ENCODE data around the gene KBTBD12.
"Not testable (repeated sequence)": the region's sequence is repeated elsewhere in the genome, so short reads cannot be mapped to it uniquely, and the experiment has no call there.

The KBTBD12 gene, protein sequence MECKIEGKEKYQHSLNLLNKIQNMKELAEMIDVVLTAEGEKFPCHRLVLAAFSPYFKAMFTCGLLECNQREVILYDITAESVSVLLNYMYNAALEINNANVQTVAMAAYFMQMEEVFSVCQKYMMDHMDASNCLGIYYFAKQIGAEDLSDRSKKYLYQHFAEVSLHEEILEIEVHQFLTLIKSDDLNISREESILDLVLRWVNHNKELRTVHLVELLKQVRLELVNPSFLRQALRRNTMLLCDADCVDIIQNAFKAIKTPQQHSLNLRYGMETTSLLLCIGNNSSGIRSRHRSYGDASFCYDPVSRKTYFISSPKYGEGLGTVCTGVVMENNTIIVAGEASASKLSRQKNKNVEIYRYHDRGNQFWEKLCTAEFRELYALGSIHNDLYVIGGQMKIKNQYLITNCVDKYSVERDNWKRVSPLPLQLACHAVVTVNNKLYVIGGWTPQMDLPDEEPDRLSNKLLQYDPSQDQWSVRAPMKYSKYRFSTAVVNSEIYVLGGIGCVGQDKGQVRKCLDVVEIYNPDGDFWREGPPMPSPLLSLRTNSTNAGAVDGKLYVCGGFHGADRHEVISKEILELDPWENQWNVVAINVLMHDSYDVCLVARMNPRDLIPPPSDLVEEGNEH

GRCh38 chr3:127915115-127915936, at the start of gene KBTBD12:
KBTBD12 (plus strand) TSS chr3:127915232; CDS start chr3:127923062, 7,830 bp downstream.
- DNase-seq (ENCODE audit: low read depth, low spot score), result no peak

DNA sequence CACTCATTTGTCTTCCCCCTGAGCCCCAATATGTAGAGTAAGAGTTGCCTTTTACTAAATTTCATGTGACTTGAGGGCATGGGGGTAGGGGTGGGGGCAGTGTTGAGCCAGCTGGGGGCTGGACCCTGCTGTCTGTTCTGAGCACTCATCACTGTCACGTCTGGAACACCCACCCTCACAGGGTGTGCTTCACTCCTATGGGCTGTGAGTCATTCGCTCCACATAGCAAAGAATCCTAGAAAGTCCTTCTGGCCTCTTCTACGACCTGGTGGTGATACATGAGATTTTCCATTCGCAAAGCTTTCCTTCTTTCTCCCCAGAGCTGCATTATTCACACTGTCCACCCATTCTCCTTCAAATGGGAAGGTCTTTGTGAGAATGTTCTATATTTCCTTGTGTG, 49.1 kb upstream of the KBTBD12 start:
- no peak for DNase-seq (ENCODE audit: low read depth, low spot score)

- DNase-seq (ENCODE audit: low read depth, low spot score), result no peak
These were observed 47.6 kb upstream of the KBTBD12 start for GRCh38 chr3:127867412-127867811.

DNA sequence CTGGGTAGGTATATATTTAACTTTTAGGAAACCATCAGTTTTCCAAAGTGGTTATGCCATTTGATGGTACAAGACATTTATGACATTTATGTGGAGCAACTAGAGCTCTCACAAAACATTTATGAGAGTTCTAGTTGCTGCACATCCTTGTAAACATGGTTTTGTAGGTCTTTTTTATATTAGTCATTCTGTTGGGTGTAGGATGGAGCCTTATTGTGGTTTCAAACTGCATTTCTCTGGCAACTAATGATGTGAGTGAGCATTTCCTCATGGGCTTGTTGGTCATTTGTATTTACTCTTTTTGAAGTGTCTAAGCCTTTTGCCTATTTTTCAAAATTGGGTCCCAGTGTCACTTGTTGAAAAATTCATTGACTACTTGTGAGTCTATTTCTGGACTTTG, 47.0 kb upstream of the KBTBD12 start:
- DNase-seq (ENCODE audit: low read depth, low spot score), result no peak

GRCh38 chr3:127870156-127870555, 44.9 kb upstream of the KBTBD12 start:
- no peak for DNase-seq (ENCODE audit: low read depth, low spot score)

DNA sequence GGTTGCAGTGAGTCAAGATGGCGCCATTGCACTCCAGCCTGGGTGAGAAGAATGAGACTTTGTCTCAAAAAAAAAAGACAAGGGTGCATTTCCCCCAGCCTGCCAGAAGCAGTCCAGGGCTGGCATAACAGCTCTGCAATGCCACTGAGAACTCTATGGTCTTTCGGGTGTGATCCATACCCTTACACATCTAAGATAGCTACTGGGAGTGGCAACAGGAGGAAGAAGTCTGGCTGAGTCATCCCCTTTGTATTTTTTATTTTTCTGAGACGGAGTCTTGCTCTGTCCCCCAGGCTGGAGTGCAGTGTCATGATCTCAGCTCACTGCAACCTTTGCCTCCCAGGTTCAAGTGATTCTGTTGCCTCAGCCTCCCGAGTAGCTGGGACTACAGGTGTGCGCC, 40.9 kb upstream of the KBTBD12 start:
- DNase-seq (ENCODE audit: low read depth, low spot score), result not testable (repeated sequence)

DNA sequence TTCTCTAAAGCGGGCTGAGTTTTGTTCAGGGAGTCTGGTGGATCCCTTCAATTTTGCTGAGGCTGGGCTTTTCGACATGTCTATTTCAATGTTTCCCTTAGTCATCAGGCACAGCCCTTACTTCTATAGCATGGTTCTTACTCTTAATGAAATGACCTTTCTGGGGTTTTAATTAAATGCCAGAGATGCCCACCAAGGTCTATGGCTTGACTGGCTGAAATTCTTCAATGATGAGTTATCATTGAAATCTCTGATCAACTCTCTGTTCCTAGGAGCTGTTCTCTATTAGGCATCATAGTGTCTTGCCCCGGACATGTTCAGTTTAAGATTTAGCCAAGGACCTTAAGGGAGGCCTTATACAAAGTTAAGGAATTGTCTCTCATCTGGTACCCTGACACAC, 33.4 kb upstream of the KBTBD12 start:
- DNase-seq (ENCODE audit: low read depth, low spot score), result no peak

DNA sequence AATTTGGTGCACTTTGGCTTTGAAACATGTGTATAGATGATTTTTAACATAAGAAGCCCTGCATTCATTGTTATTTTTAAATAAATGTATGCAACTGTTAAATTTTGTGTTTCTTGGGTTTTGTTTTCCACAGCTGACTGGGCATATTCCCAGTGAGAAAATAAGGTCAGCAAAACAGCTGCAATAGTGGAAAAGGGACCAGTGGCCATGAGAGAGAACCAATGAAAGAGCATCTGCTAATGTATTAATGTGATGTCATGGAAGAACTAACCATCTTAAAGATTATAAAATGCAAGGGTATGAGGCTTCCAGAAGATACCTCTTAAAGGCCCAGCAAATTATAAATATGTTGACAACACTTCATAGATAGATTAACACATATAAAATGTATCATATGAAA, 31.0 kb upstream of the KBTBD12 start:
- DNase-seq (ENCODE audit: low read depth, low spot score), result no peak

DNA sequence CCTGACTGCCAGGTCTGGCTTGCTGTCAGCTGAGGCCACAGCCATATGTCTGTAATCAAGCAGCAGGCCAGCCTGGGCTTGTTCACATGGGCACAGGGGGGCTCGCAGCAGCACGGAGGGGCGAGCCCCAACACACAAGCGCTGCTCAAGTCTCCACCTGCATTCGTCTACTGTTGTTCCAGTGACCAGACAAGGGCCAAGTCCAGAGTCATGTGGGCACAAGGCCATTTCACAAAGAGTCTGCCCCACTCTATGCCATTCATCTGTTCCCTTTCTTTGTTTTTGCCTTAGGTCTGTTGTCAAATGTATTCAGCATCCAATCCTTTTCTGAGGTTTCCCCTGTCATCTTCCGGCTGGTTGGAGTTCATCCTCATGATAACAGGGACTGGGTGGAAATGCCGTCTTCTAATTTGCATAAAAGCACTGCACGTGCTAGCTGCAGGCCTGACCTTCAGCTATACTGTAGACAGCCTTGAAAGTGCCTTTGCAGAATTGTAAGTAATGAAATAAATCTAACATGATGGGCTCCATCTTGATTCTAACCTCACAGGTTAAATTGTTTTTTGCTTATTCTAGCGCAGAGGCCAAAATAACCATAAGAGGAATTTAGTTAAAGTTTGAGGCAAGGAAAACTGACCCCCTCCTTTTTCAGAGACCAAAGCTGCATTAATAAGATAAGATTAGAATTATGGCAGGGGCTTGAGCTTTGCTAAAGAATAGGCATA, 28.6 kb upstream of the KBTBD12 start:
- no peak for DNase-seq (ENCODE audit: low read depth, low spot score)

- no peak for DNase-seq (ENCODE audit: low read depth, low spot score)
These were observed 28.1 kb upstream of the KBTBD12 start for GRCh38 chr3:127886956-127887231.

- DNase-seq (ENCODE audit: low read depth, low spot score), result no peak
These were observed 27.7 kb upstream of the KBTBD12 start for GRCh38 chr3:127887321-127887720.

- no peak for DNase-seq (ENCODE audit: low read depth, low spot score)
These were observed 26.9 kb upstream of the KBTBD12 start for GRCh38 chr3:127888156-127888555.

GRCh38 chr3:127888564-127889107, 26.4 kb upstream of the KBTBD12 start:
- no peak for DNase-seq (ENCODE audit: low read depth, low spot score)

GRCh38 chr3:127889461-127889863, 25.6 kb upstream of the KBTBD12 start:
- DNase-seq (ENCODE audit: low read depth, low spot score), result no peak

DNA sequence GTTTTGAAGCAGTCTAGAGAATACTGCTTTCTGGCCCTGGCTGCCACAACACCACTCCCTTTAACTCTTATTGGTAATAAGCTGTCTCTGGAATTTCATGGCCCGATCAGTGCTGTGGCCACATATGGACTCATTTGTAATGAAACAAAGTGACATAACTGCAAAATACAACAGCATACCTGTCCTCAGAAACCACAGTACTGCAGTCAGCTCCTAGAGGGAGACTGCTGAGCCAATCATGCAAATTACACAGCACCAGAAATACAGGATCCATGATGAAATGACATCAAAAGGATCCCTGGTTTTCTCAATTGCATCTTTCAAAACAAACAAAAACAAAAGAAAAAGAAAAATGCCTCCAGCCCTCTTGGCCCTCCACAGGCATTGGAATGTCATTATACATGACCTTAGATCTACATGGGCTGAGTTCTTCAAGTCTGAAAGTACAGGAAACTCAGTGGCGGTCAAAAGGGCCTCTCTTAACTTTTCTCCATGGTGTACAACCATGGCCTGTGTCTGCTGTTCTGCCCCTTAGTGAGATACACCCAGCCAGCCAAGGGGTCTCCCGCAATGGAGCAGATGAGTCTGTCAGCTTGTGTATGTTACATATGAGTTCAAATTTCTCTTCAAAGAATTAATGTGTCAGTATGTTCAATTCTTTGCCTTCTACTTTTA, 24.9 kb upstream of the KBTBD12 start:
- DNase-seq (ENCODE audit: low read depth, low spot score), result no peak

- not testable (repeated sequence) for DNase-seq (ENCODE audit: low read depth, low spot score)
These were observed 24.3 kb upstream of the KBTBD12 start for GRCh38 chr3:127890651-127891290.

DNA sequence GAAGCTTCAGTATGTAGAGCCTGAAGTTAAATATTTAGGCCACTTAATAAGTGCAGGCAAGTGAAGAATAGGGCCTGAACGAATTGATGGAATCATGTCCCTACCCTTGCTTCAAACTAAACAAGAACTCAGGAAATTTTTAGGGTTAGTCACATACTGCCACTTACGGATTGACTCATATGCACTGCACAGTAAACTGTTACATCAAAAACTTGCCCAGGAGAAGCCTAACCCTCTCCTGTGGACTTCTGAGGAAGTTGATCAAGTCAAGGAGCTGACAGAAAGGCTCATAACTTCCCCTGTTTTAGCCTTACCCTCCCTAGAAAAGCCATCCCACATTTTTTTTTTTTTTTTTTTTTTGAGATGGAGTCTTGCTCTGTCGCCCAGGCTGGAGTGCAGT, 20.6 kb upstream of the KBTBD12 start:
- no peak for DNase-seq (ENCODE audit: low read depth, low spot score)

- DNase-seq (ENCODE audit: low read depth, low spot score), result no peak
These were observed 15.8 kb upstream of the KBTBD12 start for GRCh38 chr3:127899200-127899599.

DNA sequence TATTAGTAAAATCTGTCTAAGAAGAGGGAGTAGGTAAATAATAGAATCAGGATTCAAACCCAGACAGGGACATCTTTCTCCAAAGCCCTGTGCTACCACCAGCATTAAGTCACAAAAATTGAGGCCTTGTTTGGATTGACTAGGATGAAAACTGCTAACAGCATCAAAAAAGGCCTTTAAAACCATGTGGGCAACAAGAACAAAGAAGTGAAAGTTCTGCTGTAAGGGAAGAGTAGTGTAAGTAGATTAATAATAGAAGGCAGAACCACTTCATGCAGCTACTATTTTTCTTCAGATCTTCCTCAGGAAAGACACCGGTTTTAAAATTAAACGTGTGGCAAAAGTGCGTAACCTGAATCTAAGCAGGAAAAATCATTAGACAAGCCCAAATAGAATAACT, 15.3 kb upstream of the KBTBD12 start:
- no peak for DNase-seq (ENCODE audit: low read depth, low spot score)

DNA sequence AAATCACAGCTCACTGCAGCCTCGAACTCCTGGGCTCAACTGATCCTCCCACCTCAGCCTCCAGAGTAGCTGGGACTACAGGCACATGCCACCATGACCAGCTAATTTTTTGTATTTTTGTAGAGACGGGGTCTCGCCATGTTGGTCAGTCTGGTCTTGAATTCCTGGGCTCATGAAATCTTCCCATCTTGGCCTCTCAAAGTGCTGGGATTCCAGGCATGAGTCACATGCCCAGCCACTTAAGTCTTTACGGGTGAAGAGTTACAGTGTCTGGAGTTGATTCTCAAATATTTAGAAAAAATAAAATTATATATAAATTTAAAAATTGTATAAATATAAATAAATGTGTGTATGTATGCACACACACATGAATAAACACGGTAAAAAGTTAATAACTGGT, 14.5 kb upstream of the KBTBD12 start:
- DNase-seq (ENCODE audit: low read depth, low spot score), result no peak

- DNase-seq (ENCODE audit: low read depth, low spot score), result no peak
These were observed 12.5 kb upstream of the KBTBD12 start for GRCh38 chr3:127902486-127902885.

Measured in activated CD4-positive, CD25-positive, alpha-beta regulatory T cell treated with anti-CD3 and anti-CD28 coated beads, Interleukin-2, amount 50 U/mL, for 16 hours (primary cell).